HG02970 (cell line): ENCODE measurements around the gene EMID1.
A peak's percentile ranks its signal among the peaks of the same experiment; 100 is the strongest.

Source experiments
- ATAC-seq: cut with Tn5 transposase; IDR thresholded peaks from one replicate; pipeline ENCODE4 v1.9.1; 2021; ENCODE audit warnings: mild to moderate bottlenecking, moderate library complexity, moderate number of reproducible peaks; ENCODE audit not compliant: unreplicated experiment, low FRiP score

The EMID1 gene

GRCh38 chr22:29258407-29259252 is 52.9 kb downstream of the EMID1 start:
- ATAC-seq = no peak

GRCh38 chr22:29259253-29259899 is 53.7 kb downstream of the EMID1 start:
- ATAC-seq = no peak

GRCh38 chr22:29260031-29260560 is 54.4 kb downstream of the EMID1 start:
- ATAC-seq = no peak

GRCh38 chr22:29260601-29261315 is 55.1 kb downstream of the EMID1 start:
- no peak for ATAC-seq

- no peak for ATAC-seq
Observed at GRCh38 chr22:29263791-29264276, 58.1 kb downstream of the EMID1 start.

- ATAC-seq = no peak
Observed at GRCh38 chr22:29265305-29265704, 59.6 kb downstream of the EMID1 start.

GRCh38 chr22:29265929-29266328 is 60.2 kb downstream of the EMID1 start:
- ATAC-seq = no peak

- ATAC-seq = no peak
Observed at GRCh38 chr22:29266564-29267461, 61.1 kb downstream of the EMID1 start.

GRCh38 chr22:29267462-29267857 is 61.8 kb downstream of the EMID1 start:
- ATAC-seq = no peak

- ATAC-seq = peak; percentile 86
Observed at GRCh38 chr22:29267858-29268510, 62.3 kb downstream of the EMID1 start, which contains the start of the genes EWSR1 and RHBDD3. EWSR1 (plus strand) TSS chr22:29268268; CDS start chr22:29268337, 69 bp downstream. RHBDD3 (minus strand) TSS chr22:29267981; CDS start chr22:29265626, 2,355 bp downstream.

- ATAC-seq = peak; percentile 14
Observed at GRCh38 chr22:29268511-29269229, 63.0 kb downstream of the EMID1 start.

- no peak for ATAC-seq
Observed at GRCh38 chr22:29269230-29269604, 63.5 kb downstream of the EMID1 start.

- no peak for ATAC-seq
Observed at GRCh38 chr22:29269731-29270474, 64.2 kb downstream of the EMID1 start.

- no peak for ATAC-seq
Observed at GRCh38 chr22:29270475-29271271, 65.0 kb downstream of the EMID1 start.

GRCh38 chr22:29272624-29273023 is 66.9 kb downstream of the EMID1 start:
- no peak for ATAC-seq

GRCh38 chr22:29275167-29275566 is 69.5 kb downstream of the EMID1 start:
- ATAC-seq = no peak
